ENCODE measurements around the gene USH1G. TPM values are rescaled to one million over a fixed set of nuclear protein-coding genes. Genes with fewer than 3 reads are reported as not detected.

USH1G gene
- polyA plus RNA-seq, 1 donor (not counting 4 experiments of a cell fraction or from before 2014, with no cell fraction given) = 0.34 TPM

GRCh38 chr17:74954115-74954514 lies 31.1 kb upstream of the USH1G start:
- H3K9ac ChIP-seq (ENCODE audit: control insufficient read depth, extremely low read depth, insufficient read depth, low read length) = no peak overlapping the region
- dilution Hi-C loops (cut with MboI; ENCODE audit: extremely low pct_ligation_motif_present, low sequenced_read_pairs) = no loop called here
- FAIRE-seq = no peak
- H3K9me1 ChIP-seq (ENCODE audit: control insufficient read depth, extremely low read depth, insufficient read depth, low read length) = no peaks in the 10 kb centered on the region
- peaks cover 6% of the 10 kb centered on the region for H3K27me3 ChIP-seq (ENCODE audit: control insufficient read depth, extremely low read depth, insufficient read depth, low read length)
- no peaks in the 10 kb centered on the region for H4K20me1 ChIP-seq (ENCODE audit: control insufficient read depth, extremely low read depth, insufficient read depth, low read length)
- DNase-seq (ENCODE audit: low read depth, low spot score) = no peak
- H3K79me2 ChIP-seq (ENCODE audit: control insufficient read depth, insufficient read depth, low read length) = no peaks in the 10 kb centered on the region
- no peak overlapping the region for H3K27ac ChIP-seq (ENCODE audit: control insufficient read depth, insufficient read depth, low read length)
- no peak overlapping the region for H3K4me3 ChIP-seq (ENCODE audit: control insufficient read depth in 2 of 3, extremely low read depth in 1 of 3, insufficient read depth in 2 of 3, low read depth in 1 of 3, low read length in 3 of 3)
- no peaks in the 10 kb centered on the region for H3K4me1 ChIP-seq (ENCODE audit: control insufficient read depth, extremely low read depth, insufficient read depth, low read length)
- no peaks in the 10 kb centered on the region for H3K36me3 ChIP-seq (ENCODE audit: control insufficient read depth in 2 of 2, extremely low read depth in 1 of 2, insufficient read depth in 2 of 2, low read length in 2 of 2)
- peaks cover 3% of the 10 kb centered on the region for H3K9me3 ChIP-seq (ENCODE audit: control insufficient read depth, low read depth, low read length)
- no peak overlapping the region for H3K4me2 ChIP-seq (ENCODE audit: control insufficient read depth, extremely low read depth, insufficient read depth, low read depth, low read length)
- no peak overlapping the region for H2AFZ ChIP-seq (ENCODE audit: control insufficient read depth, low read length)
- TF ChIP-seq EZH2 (IDR thresholded peaks at IDR 0.05; ENCODE audit: low read length) (no peak), CTCF (optimal IDR thresholded peaks at IDR 0.05 in 1 of 3, IDR thresholded peaks at IDR 0.05 in 1 of 3, conservative IDR thresholded peaks at IDR 0.05 in 1 of 3; ENCODE audit: extremely low read depth in 1 of 3, insufficient read depth in 2 of 3, low read length in 3 of 3) (no peak)

GRCh38 chr17:74953134-74953687 lies 30.2 kb upstream of the USH1G start:
- H3K27me3 ChIP-seq (ENCODE audit: control insufficient read depth, extremely low read depth, insufficient read depth, low read length) = peaks cover 6% of the 10 kb centered on the region
- no peak overlapping the region for H3K9ac ChIP-seq (ENCODE audit: control insufficient read depth, extremely low read depth, insufficient read depth, low read length)
- no peaks in the 10 kb centered on the region for H3K4me1 ChIP-seq (ENCODE audit: control insufficient read depth, extremely low read depth, insufficient read depth, low read length)
- no peak overlapping the region for H3K4me2 ChIP-seq (ENCODE audit: control insufficient read depth, extremely low read depth, insufficient read depth, low read depth, low read length)
- no peak overlapping the region for H3K27ac ChIP-seq (ENCODE audit: control insufficient read depth, insufficient read depth, low read length)
- dilution Hi-C loops (cut with MboI; ENCODE audit: extremely low pct_ligation_motif_present, low sequenced_read_pairs) = no loop called here
- no peaks in the 10 kb centered on the region for H4K20me1 ChIP-seq (ENCODE audit: control insufficient read depth, extremely low read depth, insufficient read depth, low read length)
- H3K4me3 ChIP-seq (ENCODE audit: control insufficient read depth in 2 of 3, extremely low read depth in 1 of 3, insufficient read depth in 2 of 3, low read depth in 1 of 3, low read length in 3 of 3) = no peak overlapping the region
- no peaks in the 10 kb centered on the region for H3K9me1 ChIP-seq (ENCODE audit: control insufficient read depth, extremely low read depth, insufficient read depth, low read length)
- FAIRE-seq = no peak
- H3K79me2 ChIP-seq (ENCODE audit: control insufficient read depth, insufficient read depth, low read length) = no peaks in the 10 kb centered on the region
- H2AFZ ChIP-seq (ENCODE audit: control insufficient read depth, low read length) = no peak overlapping the region
- no peaks in the 10 kb centered on the region for H3K36me3 ChIP-seq (ENCODE audit: control insufficient read depth in 2 of 2, extremely low read depth in 1 of 2, insufficient read depth in 2 of 2, low read length in 2 of 2)
- DNase-seq (ENCODE audit: low read depth, low spot score) = no peak
- no peak for TF ChIP-seq EZH2 (IDR thresholded peaks at IDR 0.05; ENCODE audit: low read length)
- TF ChIP-seq CTCF (optimal IDR thresholded peaks at IDR 0.05 in 1 of 3, IDR thresholded peaks at IDR 0.05 in 1 of 3, conservative IDR thresholded peaks at IDR 0.05 in 1 of 3; ENCODE audit: extremely low read depth in 1 of 3, insufficient read depth in 2 of 3, low read length in 3 of 3) = no peak
- peaks cover 3% of the 10 kb centered on the region for H3K9me3 ChIP-seq (ENCODE audit: control insufficient read depth, low read depth, low read length)

Data from keratinocyte (primary cell).